Muscle of leg (tissue), 11 donors: ENCODE results near the gene RBFOX1. TPM values are rescaled to one million over a fixed set of nuclear protein-coding genes. Genes with fewer than 3 reads are reported as not detected.

ENCODE experiments used
- DNase-seq: peaks from one replicate; pipeline ENCODE4 v3.0.0; 2013
- H3K27ac ChIP-seq: one replicate; pipeline ENCODE4 v1.5.1; 2013; ENCODE audit warnings: mild to moderate bottlenecking, low read length, control low read depth
- H3K27me3 ChIP-seq: one replicate; pipeline ENCODE4 v1.6.1; 2013; ENCODE audit warnings: low read length; ENCODE audit not compliant: control insufficient read depth, insufficient read depth
- H3K36me3 ChIP-seq: one replicate; pipeline ENCODE4 v1.6.1; 2013; ENCODE audit warnings: low read length; ENCODE audit not compliant: control insufficient read depth, insufficient read depth
- H3K4me1 ChIP-seq: one replicate; pipeline ENCODE4 v1.6.1; 2013; ENCODE audit warnings: low read length; ENCODE audit not compliant: control insufficient read depth, insufficient read depth
- H3K4me3 ChIP-seq: one replicate; pipeline ENCODE4 v1.5.1; 2013; ENCODE audit warnings: low read length, control low read depth
- H3K9me3 ChIP-seq: replicated peaks from 2 replicates; pipeline ENCODE4 v1.6.1; 2013; ENCODE audit warnings: low read depth, low read length; ENCODE audit not compliant: control insufficient read depth
- whole genome bisulfite sequencing: methylation state at CpG from one replicate; pipeline ENCODE4 v1.1.5; 2013; ENCODE audit warnings: missing lambda C conversion rate; ENCODE audit not compliant: insufficient coverage; 5-methylcytosine and 5-hydroxymethylcytosine counted together
- polyA plus RNA-seq, 8 donors: library from polyadenylated mRNA; unstranded; fragments of 120-200 nt; gene quantifications; one replicate each; pipeline versions ENCODE4 v1.2.1 to v1.2.3, GENCODE V29; 2013; ENCODE audit warnings: inconsistent platforms in 1 of 8, low replicate concordance in 1 of 8; ENCODE audit not compliant: insufficient read length in 8 of 8, insufficient read depth in 1 of 8
- total RNA-seq: library from RNA; stranded (reverse); fragments of 120-200 nt; gene quantifications from one replicate; pipeline ENCODE4 v1.2.4, GENCODE V29; 2013

The RBFOX1 gene
- total and polyA plus RNA-seq, 9 donors: 31.1 to 84.6 (median 47.6) TPM

- DNase-seq: no peak
- no peak overlapping the region for H3K27ac ChIP-seq
- peaks cover 23% of the 10 kb centered on the region for H3K4me1 ChIP-seq
- 17% methylated on average over 1 of the region's 8 CpGs for WGBS
- no peaks in the 10 kb centered on the region for H3K36me3 ChIP-seq
- H3K4me3 ChIP-seq: no peak overlapping the region
- no peaks in the 10 kb centered on the region for H3K27me3 ChIP-seq
- H3K9me3 ChIP-seq: no peaks in the 10 kb centered on the region
Observed at GRCh38 chr16:7366993-7367880, 34.6 kb downstream of the RBFOX1 start.

DNA sequence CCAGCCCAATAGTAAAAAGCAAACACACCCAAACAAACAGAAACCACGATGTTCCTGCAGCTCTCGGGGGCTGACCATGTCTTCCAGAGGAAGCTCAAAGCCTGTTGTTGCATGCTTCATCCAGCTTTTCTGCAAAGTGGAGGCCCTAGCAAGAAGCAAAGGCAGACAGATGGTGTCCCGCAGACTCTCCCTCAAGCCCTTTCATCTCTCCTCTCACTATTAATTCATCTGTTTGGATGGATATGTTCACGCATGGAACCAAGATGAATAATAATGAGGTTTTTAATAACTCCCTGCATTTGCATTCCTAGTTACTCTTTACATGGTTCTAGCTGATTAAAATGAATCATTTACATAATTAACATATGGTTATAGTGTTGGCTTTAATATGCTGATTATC is 36.6 kb downstream of the RBFOX1 start:
- peaks cover 10% of the 10 kb centered on the region for H3K4me1 ChIP-seq
- WGBS: 34% methylated on average over 2 of the region's 4 CpGs

DNA sequence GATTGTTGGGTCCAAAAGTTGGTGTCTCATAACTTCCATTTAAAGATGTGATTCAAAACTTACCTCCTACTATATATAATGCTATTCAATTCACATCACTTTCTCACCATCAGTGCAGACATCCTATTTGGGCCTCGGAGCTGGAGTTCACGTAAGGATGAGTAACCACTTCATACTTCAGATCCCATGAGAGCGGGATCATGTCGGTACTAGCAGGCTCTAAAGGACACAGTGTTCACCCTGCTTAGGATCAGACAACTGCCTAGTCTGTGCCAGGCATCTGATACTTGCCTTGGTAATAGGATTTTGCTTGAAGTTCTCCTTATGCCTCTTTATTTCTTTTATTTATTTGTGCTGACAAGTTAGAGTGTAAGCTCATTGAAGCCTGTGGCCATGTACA is 39.5 kb downstream of the RBFOX1 start:
- Histone ChIP-seq H3K27me3 (no peaks in the 10 kb centered on the region), H3K4me3 (no peak overlapping the region), H3K27ac (no peak overlapping the region), H3K4me1 (peaks cover 7% of the 10 kb centered on the region), H3K9me3 (no peaks in the 10 kb centered on the region), H3K36me3 (no peaks in the 10 kb centered on the region)
- WGBS: 100% methylated on average over 1 of the region's 4 CpGs
- DNase-seq: no peak

More for the DNA sequence above, 36.6 kb downstream of the RBFOX1 start:
- H3K27me3 ChIP-seq: no peaks in the 10 kb centered on the region
- no peak overlapping the region for H3K27ac ChIP-seq
- DNase-seq: no peak
- H3K9me3 ChIP-seq: no peaks in the 10 kb centered on the region
- H3K36me3 ChIP-seq: no peaks in the 10 kb centered on the region
- H3K4me3 ChIP-seq: no peak overlapping the region

GRCh38 chr16:7373776-7374175 is 41.1 kb downstream of the RBFOX1 start:
- Histone ChIP-seq H3K27ac (no peak overlapping the region), H3K9me3 (no peaks in the 10 kb centered on the region), H3K4me1 (peaks cover 12% of the 10 kb centered on the region), H3K4me3 (no peak overlapping the region), H3K27me3 (no peaks in the 10 kb centered on the region), H3K36me3 (no peaks in the 10 kb centered on the region)
- no peak for DNase-seq
- 100% methylated on average over 1 of the region's 5 CpGs for WGBS

GRCh38 chr16:7374614-7375174 is 42.0 kb downstream of the RBFOX1 start:
- DNase-seq: no peak
- WGBS: no CpG with 5 or more reads among the region's 9 CpGs
- Histone ChIP-seq H3K27me3 (no peaks in the 10 kb centered on the region), H3K9me3 (no peaks in the 10 kb centered on the region), H3K36me3 (no peaks in the 10 kb centered on the region), H3K27ac (no peak overlapping the region), H3K4me3 (no peak overlapping the region), H3K4me1 (peaks cover 9% of the 10 kb centered on the region)

GRCh38 chr16:7376227-7376626 is 43.6 kb downstream of the RBFOX1 start:
- Histone ChIP-seq H3K36me3 (no peaks in the 10 kb centered on the region), H3K4me1 (peaks cover 12% of the 10 kb centered on the region), H3K27me3 (no peaks in the 10 kb centered on the region), H3K9me3 (no peaks in the 10 kb centered on the region), H3K27ac (no peak overlapping the region), H3K4me3 (no peak overlapping the region)
- no CpG with 5 or more reads among the region's 5 CpGs for WGBS
- DNase-seq: no peak

DNA sequence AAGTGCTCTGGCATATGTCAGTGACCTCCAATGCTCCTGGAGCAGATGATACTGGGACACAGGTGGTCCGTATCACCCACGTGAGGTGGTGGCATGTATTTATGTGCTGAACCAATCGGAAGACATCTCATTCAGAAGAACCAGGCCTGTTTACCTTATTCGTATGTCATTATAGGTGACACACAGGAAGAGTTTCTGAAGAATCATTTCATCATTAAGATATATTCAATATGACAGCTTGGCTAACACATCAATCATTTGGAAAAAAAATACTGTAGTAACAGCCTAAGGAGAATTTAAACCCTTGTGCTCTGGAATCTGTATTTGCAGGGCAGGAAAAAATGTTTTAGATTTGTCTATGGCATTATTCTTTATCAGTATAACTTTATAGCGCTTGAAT is 44.6 kb downstream of the RBFOX1 start:
- no peaks in the 10 kb centered on the region for H3K36me3 ChIP-seq
- DNase-seq: no peak
- H3K9me3 ChIP-seq: no peaks in the 10 kb centered on the region
- no peaks in the 10 kb centered on the region for H3K27me3 ChIP-seq
- H3K4me1 ChIP-seq: peaks cover 12% of the 10 kb centered on the region
- 60% methylated on average over 1 of the region's 5 CpGs for WGBS
- no peak overlapping the region for H3K27ac ChIP-seq
- H3K4me3 ChIP-seq: no peak overlapping the region

DNA sequence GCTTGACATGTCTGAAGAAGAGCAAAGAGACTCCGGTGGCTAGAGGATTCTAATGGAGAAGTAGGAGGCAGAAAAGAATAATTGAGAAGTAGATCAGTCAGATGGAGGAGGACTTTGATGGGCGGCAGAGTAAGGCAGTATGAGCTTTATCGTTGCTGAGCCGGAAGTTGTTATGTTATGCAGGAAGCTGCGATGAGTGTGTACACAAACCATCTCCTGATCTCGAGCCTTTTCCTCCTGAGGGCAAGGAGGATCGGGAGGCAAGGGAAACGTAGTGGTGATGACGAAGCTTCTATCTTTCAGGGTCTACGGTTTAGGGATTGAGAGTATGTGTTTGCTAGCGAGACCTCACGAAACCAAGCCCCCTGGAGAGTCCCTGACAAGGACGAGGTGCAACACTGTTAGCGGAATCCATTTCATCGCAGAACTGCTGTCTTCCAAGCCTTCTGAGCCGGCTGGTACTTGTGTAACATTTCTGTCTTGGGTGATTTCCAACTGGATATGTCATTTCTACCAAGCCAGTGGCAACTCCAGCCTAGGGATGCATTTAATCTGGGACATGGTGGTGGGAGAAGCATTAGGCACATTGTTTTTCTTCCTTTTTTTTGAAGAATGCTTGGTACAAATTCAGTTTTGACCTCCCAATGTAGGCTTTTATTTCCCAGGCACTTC is 45.5 kb downstream of the RBFOX1 start:
- peak; percentile 16 for DNase-seq
- no peaks in the 10 kb centered on the region for H3K36me3 ChIP-seq
- no peaks in the 10 kb centered on the region for H3K9me3 ChIP-seq
- WGBS: 86% methylated on average over 14 of the region's 16 CpGs
- H3K4me3 ChIP-seq: no peak overlapping the region
- H3K27me3 ChIP-seq: no peaks in the 10 kb centered on the region
- H3K4me1 ChIP-seq: peaks cover 12% of the 10 kb centered on the region
- H3K27ac ChIP-seq: no peak overlapping the region

DNA sequence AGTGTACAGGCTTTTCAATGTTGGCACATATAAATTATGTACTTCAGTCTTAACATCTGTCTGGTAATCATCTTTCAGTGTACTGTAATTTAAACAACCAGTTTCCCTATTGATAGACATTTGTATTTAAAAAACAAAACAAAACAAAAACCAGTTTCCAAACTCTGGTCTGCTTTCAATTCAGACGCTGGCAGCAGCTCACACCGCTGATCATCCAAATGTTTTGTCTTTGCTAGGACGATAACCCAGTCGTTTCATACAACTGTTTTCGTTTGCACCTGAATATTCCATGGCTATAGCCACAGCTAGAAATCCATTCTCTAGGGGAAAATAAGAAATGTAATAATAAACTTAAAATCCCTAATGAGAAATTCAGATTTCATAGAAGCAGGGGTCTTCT is 47.8 kb downstream of the RBFOX1 start:
- no peaks in the 10 kb centered on the region for H3K9me3 ChIP-seq
- no peaks in the 10 kb centered on the region for H3K36me3 ChIP-seq
- H3K27me3 ChIP-seq: no peaks in the 10 kb centered on the region
- H3K27ac ChIP-seq: no peak overlapping the region
- peak; percentile 57 for DNase-seq
- H3K4me1 ChIP-seq: peaks cover 13% of the 10 kb centered on the region
- H3K4me3 ChIP-seq: no peak overlapping the region
- no CpG with 5 or more reads among the region's 5 CpGs for WGBS

GRCh38 chr16:7380911-7381310 is 48.3 kb downstream of the RBFOX1 start:
- no CpG with 5 or more reads among the region's 3 CpGs for WGBS
- H3K4me1 ChIP-seq: peaks cover 13% of the 10 kb centered on the region
- no peak overlapping the region for H3K27ac ChIP-seq
- H3K9me3 ChIP-seq: no peaks in the 10 kb centered on the region
- no peaks in the 10 kb centered on the region for H3K36me3 ChIP-seq
- DNase-seq: peak; percentile 65
- H3K27me3 ChIP-seq: no peaks in the 10 kb centered on the region
- H3K4me3 ChIP-seq: no peak overlapping the region
